H1 (cell line): Measurements from ENCODE around the gene TMED4. TPM values are rescaled to one million over a fixed set of nuclear protein-coding genes. Genes with fewer than 3 reads are reported as not detected.

Experiments used
- CTCF ChIA-PET: fragments of 300-600 bp; sonication (Branson Sonifier 250); formaldehyde crosslinking; loops from one replicate; lab custom pipeline; 2021; ENCODE audit not compliant: partially characterized antibody; lab: Charles Lee
- POLR2A ChIA-PET: fragments of 300-600 bp; sonication (Branson Sonifier 250); formaldehyde crosslinking; loops from one replicate; lab custom pipeline; 2021; ENCODE audit warnings: inconsistent platforms; ENCODE audit not compliant: partially characterized antibody; lab: Charles Lee
- DNase-seq, 2 experiments: peaks; one replicate each; pipeline versions ENCODE4 v3.0.0 to v3.0.0-alpha.2; 2010 to 2022; ENCODE audit warnings: low spot score in 2 of 2, low read depth in 1 of 2, mixed read lengths in 1 of 2
- FAIRE-seq: peaks from 2 replicates; lab custom pipeline; 2011; peaks lifted over from hg19 to GRCh38; lab: Jason Lieb, UNC
- H2AFZ ChIP-seq: 2 replicates; pipeline ENCODE4 v1.8.1; 2012; ENCODE audit warnings: low read length, inconsistent platforms
- H2AK5ac ChIP-seq: 2 replicates; pipeline ENCODE4 v1.6.1; 2013; ENCODE audit warnings: low read depth, low read length
- H2BK120ac ChIP-seq: replicated peaks from 2 replicates; pipeline ENCODE3; 2013; ENCODE audit warnings: low read depth, low read length, inconsistent platforms
- H2BK12ac ChIP-seq: 2 replicates; pipeline ENCODE4 v1.6.1; 2013; ENCODE audit warnings: low read depth, low read length
- H2BK15ac ChIP-seq: 2 replicates; pipeline ENCODE4 v1.6.1; 2013; ENCODE audit warnings: low read length
- H2BK20ac ChIP-seq: 2 replicates; pipeline ENCODE4 v1.6.1; 2013; ENCODE audit warnings: low read length
- H2BK5ac ChIP-seq: 2 replicates; pipeline ENCODE4 v1.6.1; 2013; ENCODE audit warnings: low read depth, low read length
- H3K14ac ChIP-seq: 2 replicates; pipeline ENCODE4 v1.6.1; 2013; ENCODE audit warnings: inconsistent platforms; ENCODE audit not compliant: insufficient read length
- H3K18ac ChIP-seq: 2 replicates; pipeline ENCODE4 v1.6.1; 2013; ENCODE audit warnings: low read length; ENCODE audit errors: extremely low read depth
- H3K23ac ChIP-seq: 2 replicates; pipeline ENCODE4 v1.6.1; 2013; ENCODE audit warnings: inconsistent platforms; ENCODE audit not compliant: insufficient read length
- H3K23me2 ChIP-seq: 2 replicates; pipeline ENCODE4 v1.6.1; 2013; ENCODE audit warnings: low read depth, low read length
- H3K27ac ChIP-seq: 2 replicates; pipeline ENCODE4 v1.6.1; 2011; ENCODE audit warnings: low read depth, low read length, inconsistent platforms
- H3K27me3 ChIP-seq, 4 experiments: replicated peaks in 1 of 4; 1 replicate in 1 of 4; 2 replicates in 3 of 4; pipeline versions ENCODE4 v1.6.1 to v1.8.1; 2011 to 2013; ENCODE audit warnings: low read length in 3 of 4, mild to moderate bottlenecking in 3 of 4, inconsistent platforms in 2 of 4, mixed read lengths in 2 of 4, moderate library complexity in 1 of 4; ENCODE audit not compliant: control insufficient read depth in 3 of 4, insufficient read depth in 3 of 4; ENCODE audit errors: extremely low read depth in 1 of 4
- H3K36me3 ChIP-seq, 4 experiments: 2 replicates each; pipeline versions ENCODE4 v1.6.1 to v1.8.1; 2011 to 2013; ENCODE audit warnings: mild to moderate bottlenecking in 4 of 4, low read length in 3 of 4, moderate library complexity in 2 of 4, control low read depth in 1 of 4, inconsistent platforms in 1 of 4; ENCODE audit not compliant: insufficient read depth in 4 of 4, control insufficient read depth in 2 of 4
- H3K4ac ChIP-seq: replicated peaks from 2 replicates; pipeline ENCODE3; 2013; ENCODE audit warnings: low read length, low read depth, mixed read lengths, inconsistent platforms; ENCODE audit not compliant: insufficient read length
- H3K4me1 ChIP-seq, 4 experiments: replicated peaks in 1 of 4; 1 replicate in 1 of 4; 2 replicates in 3 of 4; pipeline versions ENCODE4 v1.6.1 to v1.8.1; 2011 to 2013; ENCODE audit warnings: low read length in 3 of 4, inconsistent platforms in 2 of 4, mixed read lengths in 1 of 4; ENCODE audit not compliant: insufficient read depth in 4 of 4, control insufficient read depth in 3 of 4
- H3K4me2 ChIP-seq, 2 experiments: 2 replicates each; pipeline versions ENCODE4 v1.6.1 to v1.8.1; 2011 to 2013; ENCODE audit warnings: low read depth in 2 of 2, low read length in 2 of 2, control low read depth in 1 of 2, inconsistent platforms in 1 of 2, mild to moderate bottlenecking in 1 of 2; ENCODE audit not compliant: insufficient read depth in 1 of 2
- H3K4me3 ChIP-seq, 4 experiments: fragments of 200-600, 300-600 bp in 1 of 4; sonication (generic), shearing (Covaris generic), sonication (Bioruptor Twin) in 1 of 4; 2 replicates each; pipeline versions ENCODE4 v1.5.1 to v1.8.1; 2011 to 2016; ENCODE audit warnings: low read length in 4 of 4, low read depth in 3 of 4, control low read depth in 2 of 4, inconsistent platforms in 2 of 4, mild to moderate bottlenecking in 2 of 4, mixed read lengths in 1 of 4, moderate library complexity in 1 of 4; ENCODE audit not compliant: insufficient read depth in 2 of 4; ENCODE audit errors: extremely low read depth in 1 of 4
- H3K56ac ChIP-seq: replicated peaks from 2 replicates; pipeline ENCODE3; 2013; ENCODE audit warnings: low read depth, mild to moderate bottlenecking, mixed read lengths, low read length, inconsistent platforms; ENCODE audit not compliant: insufficient read length
- H3K79me1 ChIP-seq: 2 replicates; pipeline ENCODE4 v1.6.1; 2013; ENCODE audit warnings: low read depth, low read length, control low read depth
- H3K79me2 ChIP-seq, 2 experiments: 2 replicates each; pipeline versions ENCODE4 v1.6.1 to v1.8.1; 2012 to 2013; ENCODE audit warnings: low read length in 2 of 2, mild to moderate bottlenecking in 2 of 2, inconsistent platforms in 1 of 2; ENCODE audit not compliant: insufficient read depth in 2 of 2, control insufficient read depth in 1 of 2
- H3K9ac ChIP-seq, 4 experiments: replicated peaks in 1 of 4; 1 replicate in 1 of 4; 2 replicates in 3 of 4; pipeline versions ENCODE4 v1.6.1 to v1.8.1; 2011 to 2013; ENCODE audit warnings: low read depth in 3 of 4, low read length in 3 of 4, control low read depth in 2 of 4, mild to moderate bottlenecking in 2 of 4, moderate library complexity in 2 of 4, inconsistent platforms in 1 of 4; ENCODE audit errors: extremely low read depth in 1 of 4
- H3K9me3 ChIP-seq, 2 experiments: 2 replicates each; pipeline versions ENCODE4 v1.6.1 to v1.8.1; 2012 to 2013; ENCODE audit warnings: mild to moderate bottlenecking in 2 of 2, moderate library complexity in 2 of 2, control low read depth in 1 of 2, inconsistent platforms in 1 of 2, low read depth in 1 of 2, low read length in 1 of 2, mixed read lengths in 1 of 2; ENCODE audit not compliant: insufficient read depth in 2 of 2
- H4K20me1 ChIP-seq, 2 experiments: replicated peaks in 1 of 2; 2 replicates each; pipeline versions ENCODE3 to v1.8.1; 2011 to 2013; ENCODE audit warnings: inconsistent platforms in 2 of 2, low read length in 2 of 2, mild to moderate bottlenecking in 1 of 2; ENCODE audit not compliant: insufficient read depth in 2 of 2, control insufficient read depth in 1 of 2
- H4K5ac ChIP-seq: 2 replicates; pipeline ENCODE4 v1.6.1; 2013; ENCODE audit warnings: low read length, low read depth, mixed read lengths, inconsistent platforms; ENCODE audit not compliant: insufficient read length
- H4K8ac ChIP-seq: 2 replicates; pipeline ENCODE4 v1.8.0; 2013; ENCODE audit warnings: mild to moderate bottlenecking, moderate library complexity, low read length, inconsistent platforms; ENCODE audit not compliant: insufficient read depth; ENCODE audit errors: extremely low read depth
- H4K91ac ChIP-seq: replicated peaks from 2 replicates; pipeline ENCODE3; 2013; ENCODE audit warnings: low read length, mixed read lengths, inconsistent platforms; ENCODE audit not compliant: insufficient read length
- ASH2L ChIP-seq: fragments of 200-600, 300-600 bp; sonication (generic); IDR thresholded peaks from one replicate; pipeline ENCODE4 v1.7.1; 2017; ENCODE audit warnings: low read length
- BRCA1 ChIP-seq: IDR thresholded peaks from 2 replicates; pipeline ENCODE4 v1.6.1; 2012; ENCODE audit warnings: low read depth, low read length, improper control_type of control experiment
- CBX5 ChIP-seq: fragments of 300-800, 300-1000 bp; sonication (generic); IDR thresholded peaks from 2 replicates; pipeline ENCODE4 v1.7.1; 2016; ENCODE audit warnings: antibody characterized with exemption, low read length, low read depth
- CTCF ChIP-seq, 3 experiments: IDR thresholded peaks; 1 replicate in 2 of 3; 2 replicates in 1 of 3; pipeline versions ENCODE4 v1.5.1 to v1.6.1; 2011; ENCODE audit warnings: low read length in 3 of 3, mild to moderate bottlenecking in 3 of 3, inconsistent platforms in 2 of 3, low read depth in 1 of 3, moderate library complexity in 1 of 3; ENCODE audit not compliant: insufficient read depth in 1 of 3; ENCODE audit errors: control extremely low read depth in 1 of 3
- KDM5A ChIP-seq: fragments of 200-600 bp; IDR thresholded peaks from 2 replicates; pipeline ENCODE4 v1.7.1; 2012; ENCODE audit warnings: mild to moderate bottlenecking, low read length, inconsistent platforms, mixed read lengths
- RNF2 ChIP-seq: fragments of 200-900, 300-1000 bp; sonication (generic); IDR thresholded peaks from 2 replicates; pipeline ENCODE4 v1.7.1; 2016; ENCODE audit warnings: borderline replicate concordance, low read depth, mild to moderate bottlenecking, antibody characterized with exemption, low read length; ENCODE audit not compliant: poor library complexity, severe bottlenecking; ENCODE audit errors: missing control alignments
- SP2 ChIP-seq: IDR thresholded peaks from 2 replicates; pipeline ENCODE4 v1.6.1; 2012; ENCODE audit warnings: mild to moderate bottlenecking, low read length, inconsistent platforms
- TAF1 ChIP-seq: IDR thresholded peaks from 2 replicates; pipeline ENCODE4 v1.6.1; 2011; ENCODE audit warnings: mild to moderate bottlenecking, low read depth, low read length
- TAF7 ChIP-seq: optimal IDR thresholded peaks from 2 replicates; pipeline ENCODE3; 2011; ENCODE audit warnings: low read depth, mild to moderate bottlenecking, inconsistent platforms, low read length, moderate library complexity, borderline replicate concordance
- WGBS, 2 experiments: shearing (Covaris generic) in 1 of 2; methylation state at CpG; one replicate each; pipeline versions ENCODE4 v1.1.6 to v1.1.7; 2013 to 2015; ENCODE audit warnings: low lambda C conversion rate in 2 of 2, mixed read lengths in 2 of 2, inconsistent platforms in 1 of 2, low coverage in 1 of 2, missing lambda C conversion rate in 1 of 2; ENCODE audit not compliant: insufficient replicate concordance in 2 of 2, insufficient coverage in 1 of 2, insufficient read length in 1 of 2; ENCODE audit errors: extremely low coverage in 1 of 2, missing lambda C conversion rate in 1 of 2; 5-methylcytosine and 5-hydroxymethylcytosine counted together
- polyA plus RNA-seq, 7 experiments: library from polyadenylated mRNA; depleted of rRNA in 3 of 7; stranded (reverse) in 5 of 7; unstranded in 2 of 7; fragments of >200 nt in 5 of 7; fragments of 200-250 nt in 2 of 7; gene quantifications; 1 replicate in 5 of 7; 2 replicates in 1 of 7; 4 replicates in 1 of 7; pipeline versions ENCODE4 v1.2.1 to v1.2.3, GENCODE V29; 2011 to 2013; ENCODE audit warnings: missing spikeins in 2 of 7, mixed read lengths in 2 of 7
- total RNA-seq: library from RNA; stranded (reverse); fragmentation: NEBNext Ultra II Directional; extraction: Animal tissue kit (Norgen Biotek cat#: 25700); gene quantifications from 2 replicates; pipeline ENCODE4 v1.2.1, GENCODE V29; 2021
- TF ChIP-seq, protein P1 (sequence below): IDR thresholded peaks from 2 replicates; pipeline ENCODE4 v1.6.1; 2012; ENCODE audit warnings: low read length, inconsistent platforms

TMED4 gene
- total and polyA plus RNA-seq, 2 of the 8 experiments (the other 6 are each of a cell fraction or from before 2014, with no cell fraction given): 44.9 to 76.7 TPM

DNA sequence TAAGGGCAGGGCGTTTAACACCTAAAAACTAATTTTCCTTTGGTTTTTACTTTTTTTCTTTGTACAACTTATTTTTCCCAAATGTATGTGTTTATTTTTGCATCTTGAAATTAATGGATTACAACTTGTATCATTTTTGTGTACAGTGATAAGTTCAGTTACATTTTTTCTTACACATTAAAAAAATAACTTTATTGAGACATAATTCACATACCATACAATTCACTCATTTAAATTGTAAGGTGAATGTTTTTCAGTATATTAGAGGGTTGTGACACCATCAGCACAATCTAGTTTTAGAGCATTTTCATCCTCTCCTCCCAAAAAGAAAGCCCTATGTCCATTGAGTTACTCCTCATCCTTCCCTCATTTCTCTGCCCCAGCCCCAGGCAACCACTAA is 36.0 kb upstream of the TMED4 start:
- H3K18ac ChIP-seq: no peak overlapping the region
- peaks cover 0 to 18% of the 10 kb centered on the region in 2 experiments for H4K20me1 ChIP-seq
- no peaks in the 10 kb centered on the region; a peak in 1 of 7 replicates for H3K4me1 ChIP-seq
- H2AK5ac ChIP-seq: no peak overlapping the region
- no peak overlapping the region for H2BK20ac ChIP-seq
- H4K91ac ChIP-seq: no peak overlapping the region
- H3K4me2 ChIP-seq: no peak overlapping the region
- H3K79me2 ChIP-seq: peaks cover 18 to 98% of the 10 kb centered on the region in 2 experiments
- no peak overlapping the region for H3K27ac ChIP-seq
- H3K23ac ChIP-seq: no peak overlapping the region
- no peak overlapping the region for H3K14ac ChIP-seq
- POLR2A ChIA-PET: no interaction called here
- FAIRE-seq: no peak
- H4K8ac ChIP-seq: no peak overlapping the region
- H3K56ac ChIP-seq: no peak overlapping the region
- H3K23me2 ChIP-seq: no peaks in the 10 kb centered on the region
- no peak overlapping the region for H3K9ac ChIP-seq
- no peak overlapping the region for H2BK12ac ChIP-seq
- H3K36me3 ChIP-seq: no peaks in the 10 kb centered on the region
- H3K4me3 ChIP-seq: no peak overlapping the region
- no peak overlapping the region for H4K5ac ChIP-seq
- H3K27me3 ChIP-seq: no peaks in the 10 kb centered on the region
- whole genome bisulfite sequencing, 2 experiments: 87% methylated on average over 1 of the region's 1 CpG; no CpG with 5 or more reads in 1 of the 2 experiments
- H2AFZ ChIP-seq: no peak overlapping the region
- H3K9me3 ChIP-seq: no peaks in the 10 kb centered on the region
- no peak for DNase-seq
- no peak overlapping the region for H2BK120ac ChIP-seq
- no peak overlapping the region for H2BK5ac ChIP-seq
- H3K4ac ChIP-seq: no peak overlapping the region
- CTCF ChIA-PET: no interaction called here
- peaks cover 2% of the 10 kb centered on the region for H3K79me1 ChIP-seq
- H2BK15ac ChIP-seq: no peak overlapping the region
- no peak for TF ChIP-seq TAF1
- no peak for TF ChIP-seq SP2
- no peak for TF ChIP-seq BRCA1
- no peak for TF ChIP-seq ASH2L
- TF ChIP-seq KDM5A: no peak
- no peak for TF ChIP-seq RNF2
- no peak for TF ChIP-seq CTCF (IDR thresholded peaks at IDR 0.05; ENCODE audit: control extremely low read depth in 1 of 3, insufficient read depth in 1 of 3, low read depth in 1 of 3, low read length in 3 of 3)
- TF ChIP-seq TAF7: no peak
- TF ChIP-seq, protein P1, sequence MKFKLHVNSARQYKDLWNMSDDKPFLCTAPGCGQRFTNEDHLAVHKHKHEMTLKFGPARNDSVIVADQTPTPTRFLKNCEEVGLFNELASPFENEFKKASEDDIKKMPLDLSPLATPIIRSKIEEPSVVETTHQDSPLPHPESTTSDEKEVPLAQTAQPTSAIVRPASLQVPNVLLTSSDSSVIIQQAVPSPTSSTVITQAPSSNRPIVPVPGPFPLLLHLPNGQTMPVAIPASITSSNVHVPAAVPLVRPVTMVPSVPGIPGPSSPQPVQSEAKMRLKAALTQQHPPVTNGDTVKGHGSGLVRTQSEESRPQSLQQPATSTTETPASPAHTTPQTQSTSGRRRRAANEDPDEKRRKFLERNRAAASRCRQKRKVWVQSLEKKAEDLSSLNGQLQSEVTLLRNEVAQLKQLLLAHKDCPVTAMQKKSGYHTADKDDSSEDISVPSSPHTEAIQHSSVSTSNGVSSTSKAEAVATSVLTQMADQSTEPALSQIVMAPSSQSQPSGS: no peak
- TF ChIP-seq CBX5: no peak
